Testis (tissue), 2 donors: ENCODE results near the gene TM7SF3.

Experiments used
- POLR2A ChIP-seq: fragments of 450-650 bp; IDR thresholded peaks from one replicate; pipeline ENCODE4 v1.6.1; 2017; ENCODE audit warnings: antibody characterized with exemption, mild to moderate bottlenecking, moderate library complexity
- TF ChIP-seq, protein P1 (sequence below), 3 experiments: fragments of 450-650 bp in 2 of 3; fragments of 200-600 bp in 1 of 3; sonication (generic) in 1 of 3; IDR thresholded peaks; one replicate each; pipeline ENCODE4 v1.5.1; 2016 to 2019; ENCODE audit warnings: antibody characterized with exemption in 3 of 3, mild to moderate bottlenecking in 2 of 3, moderate library complexity in 1 of 3

DNA sequence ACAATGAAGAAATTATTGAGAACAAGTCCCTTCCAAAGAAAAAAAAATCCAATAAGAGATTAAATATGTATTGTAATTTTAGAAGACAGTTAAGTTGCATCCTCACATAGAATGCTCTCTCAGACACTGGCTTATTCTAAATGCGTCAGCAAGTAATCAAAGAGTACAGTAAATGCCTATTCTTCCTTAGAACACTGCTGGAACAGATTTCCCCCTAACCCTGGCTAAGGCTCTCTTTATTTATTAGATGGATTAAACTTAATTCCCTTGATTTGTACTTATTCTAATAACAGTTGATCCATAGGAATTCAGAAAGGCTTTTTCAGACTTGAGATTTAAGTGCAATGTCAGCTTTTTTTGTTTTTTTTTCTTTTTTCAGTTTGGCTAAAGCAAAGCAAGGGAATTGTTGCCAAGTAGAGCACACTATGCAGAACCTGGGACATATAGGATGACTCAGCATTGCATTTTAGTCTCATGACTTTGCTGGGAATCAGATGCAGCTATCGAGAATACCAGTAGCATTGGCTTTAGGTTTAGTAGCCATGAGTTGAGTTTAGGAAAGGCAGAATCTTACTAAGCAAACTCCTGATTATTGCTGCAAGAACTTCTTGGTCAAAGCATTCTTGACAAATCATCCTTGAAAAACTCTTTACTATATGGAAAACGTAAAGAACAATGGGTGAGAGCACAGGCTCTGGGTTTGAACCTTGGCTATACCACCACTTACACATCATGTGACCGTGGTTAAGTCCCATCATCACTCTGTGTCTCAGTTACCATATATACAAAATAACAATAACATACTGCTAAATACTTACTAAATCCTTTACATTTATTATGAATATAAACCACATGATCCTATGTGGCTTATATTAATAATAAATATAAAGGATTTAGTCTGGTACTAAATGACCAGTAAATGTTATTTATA, 34.9 kb upstream of the TM7SF3 start:
- no peak for TF ChIP-seq POLR2A
- TF ChIP-seq, protein P1, sequence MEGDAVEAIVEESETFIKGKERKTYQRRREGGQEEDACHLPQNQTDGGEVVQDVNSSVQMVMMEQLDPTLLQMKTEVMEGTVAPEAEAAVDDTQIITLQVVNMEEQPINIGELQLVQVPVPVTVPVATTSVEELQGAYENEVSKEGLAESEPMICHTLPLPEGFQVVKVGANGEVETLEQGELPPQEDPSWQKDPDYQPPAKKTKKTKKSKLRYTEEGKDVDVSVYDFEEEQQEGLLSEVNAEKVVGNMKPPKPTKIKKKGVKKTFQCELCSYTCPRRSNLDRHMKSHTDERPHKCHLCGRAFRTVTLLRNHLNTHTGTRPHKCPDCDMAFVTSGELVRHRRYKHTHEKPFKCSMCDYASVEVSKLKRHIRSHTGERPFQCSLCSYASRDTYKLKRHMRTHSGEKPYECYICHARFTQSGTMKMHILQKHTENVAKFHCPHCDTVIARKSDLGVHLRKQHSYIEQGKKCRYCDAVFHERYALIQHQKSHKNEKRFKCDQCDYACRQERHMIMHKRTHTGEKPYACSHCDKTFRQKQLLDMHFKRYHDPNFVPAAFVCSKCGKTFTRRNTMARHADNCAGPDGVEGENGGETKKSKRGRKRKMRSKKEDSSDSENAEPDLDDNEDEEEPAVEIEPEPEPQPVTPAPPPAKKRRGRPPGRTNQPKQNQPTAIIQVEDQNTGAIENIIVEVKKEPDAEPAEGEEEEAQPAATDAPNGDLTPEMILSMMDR (IDR thresholded peaks at IDR 0.05): no peak
